Breast epithelium (tissue), 3 donors: ENCODE results near the gene LTB4R.

Experiments
- POLR2A ChIP-seq: fragments of 450-650 bp; IDR thresholded peaks from one replicate; pipeline ENCODE4 v1.6.1; 2016; ENCODE audit warnings: antibody characterized with exemption, mild to moderate bottlenecking, moderate library complexity
- POLR2AphosphoS5 ChIP-seq, 3 donors: sonication (generic); formaldehyde crosslinking; IDR thresholded peaks; one replicate each; pipeline ENCODE4 v1.6.1; 2017; ENCODE audit warnings: antibody characterized with exemption in 3 of 3
- TF ChIP-seq, protein P1 (sequence below), 3 donors: fragments of 450-650 bp; IDR thresholded peaks; one replicate each; pipeline ENCODE4 v1.5.1; 2016 to 2017; ENCODE audit warnings: antibody characterized with exemption in 3 of 3, mild to moderate bottlenecking in 3 of 3, moderate library complexity in 3 of 3

DNA sequence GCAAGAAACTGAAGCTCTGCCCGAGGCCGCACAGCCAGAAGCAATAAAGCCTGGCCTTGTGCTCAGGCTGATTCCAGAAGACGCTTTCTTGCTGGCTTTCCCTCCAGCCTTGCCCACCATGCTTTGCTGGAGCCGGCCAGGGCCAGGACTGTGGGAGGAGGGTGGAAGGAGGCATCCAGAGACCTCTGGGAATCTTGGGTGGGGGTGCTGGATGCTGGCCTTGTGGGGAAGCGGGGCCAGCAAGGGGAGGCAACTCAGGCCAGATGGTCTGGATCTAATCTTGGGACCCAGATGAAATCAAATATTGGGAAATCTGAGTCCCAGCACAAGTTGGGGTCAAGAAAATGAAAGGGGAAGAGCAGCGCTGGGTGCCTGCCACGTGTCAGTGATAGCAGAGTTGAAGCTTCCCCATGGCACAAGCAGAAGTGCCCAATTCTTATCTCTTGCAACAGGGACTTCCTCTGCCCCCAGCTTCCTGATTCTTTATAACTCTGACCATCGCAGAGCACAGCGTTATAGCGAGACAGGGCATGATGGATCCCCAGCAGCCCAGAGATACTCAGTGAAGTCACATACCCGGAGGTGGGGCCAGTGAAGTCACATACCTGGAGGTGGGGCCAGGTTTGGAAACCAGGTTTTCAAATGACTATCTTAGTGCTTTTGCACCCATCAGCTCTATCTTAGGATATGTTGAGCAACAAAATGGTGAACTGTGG lies 33.5 kb upstream of the LTB4R start:
- no peak for TF ChIP-seq POLR2AphosphoS5 (IDR thresholded peaks at IDR 0.05)
- TF ChIP-seq, protein P1, sequence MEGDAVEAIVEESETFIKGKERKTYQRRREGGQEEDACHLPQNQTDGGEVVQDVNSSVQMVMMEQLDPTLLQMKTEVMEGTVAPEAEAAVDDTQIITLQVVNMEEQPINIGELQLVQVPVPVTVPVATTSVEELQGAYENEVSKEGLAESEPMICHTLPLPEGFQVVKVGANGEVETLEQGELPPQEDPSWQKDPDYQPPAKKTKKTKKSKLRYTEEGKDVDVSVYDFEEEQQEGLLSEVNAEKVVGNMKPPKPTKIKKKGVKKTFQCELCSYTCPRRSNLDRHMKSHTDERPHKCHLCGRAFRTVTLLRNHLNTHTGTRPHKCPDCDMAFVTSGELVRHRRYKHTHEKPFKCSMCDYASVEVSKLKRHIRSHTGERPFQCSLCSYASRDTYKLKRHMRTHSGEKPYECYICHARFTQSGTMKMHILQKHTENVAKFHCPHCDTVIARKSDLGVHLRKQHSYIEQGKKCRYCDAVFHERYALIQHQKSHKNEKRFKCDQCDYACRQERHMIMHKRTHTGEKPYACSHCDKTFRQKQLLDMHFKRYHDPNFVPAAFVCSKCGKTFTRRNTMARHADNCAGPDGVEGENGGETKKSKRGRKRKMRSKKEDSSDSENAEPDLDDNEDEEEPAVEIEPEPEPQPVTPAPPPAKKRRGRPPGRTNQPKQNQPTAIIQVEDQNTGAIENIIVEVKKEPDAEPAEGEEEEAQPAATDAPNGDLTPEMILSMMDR (IDR thresholded peaks at IDR 0.05): no peak
- TF ChIP-seq POLR2A: no peak
